ENCODE results near the gene PAF1.

The PAF1 gene

GRCh38 chr19:39409208-39410016, 18.5 kb upstream of the PAF1 start:
- Histone ChIP-seq H3K9me3 (ENCODE audit: low read length) (no peaks in the 10 kb centered on the region), H3K9ac (ENCODE audit: low read length) (peak overlapping the region; percentile 100), H3K27ac (ENCODE audit: low read depth, low read length) (peak overlapping the region; percentile 97), H3K4me1 (ENCODE audit: insufficient read depth, low read length) (peaks cover 35% of the 10 kb centered on the region), H3K27me3 (ENCODE audit: control insufficient read depth in 1 of 2, insufficient read depth in 2 of 2, low read length in 2 of 2) (no peaks in the 10 kb centered on the region), H3K4me3 (ENCODE audit: low read depth in 1 of 2, low read length in 2 of 2) (peak overlapping the region; percentile 82 to 98), H3K36me3 (ENCODE audit: insufficient read depth, low read length) (peaks cover 17% of the 10 kb centered on the region)

- Histone ChIP-seq H3K4me1 (ENCODE audit: insufficient read depth, low read length) (peaks cover 31% of the 10 kb centered on the region), H3K36me3 (ENCODE audit: insufficient read depth, low read length) (peaks cover 17% of the 10 kb centered on the region), H3K9me3 (ENCODE audit: low read length) (no peaks in the 10 kb centered on the region), H3K4me3 (ENCODE audit: low read depth in 1 of 2, low read length in 2 of 2) (peak overlapping the region; percentile 82 to 98), H3K27me3 (ENCODE audit: control insufficient read depth in 1 of 2, insufficient read depth in 2 of 2, low read length in 2 of 2) (no peaks in the 10 kb centered on the region), H3K27ac (ENCODE audit: low read depth, low read length) (peak overlapping the region; percentile 97), H3K9ac (ENCODE audit: low read length) (peak overlapping the region; percentile 100)
Observed at GRCh38 chr19:39408392-39409207, 17.7 kb upstream of the PAF1 start.

GRCh38 chr19:39407660-39408391, 16.9 kb upstream of the PAF1 start:
- Histone ChIP-seq H3K4me3 (ENCODE audit: low read depth in 1 of 2, low read length in 2 of 2) (peak overlapping the region; percentile 82 to 98), H3K27me3 (ENCODE audit: control insufficient read depth in 1 of 2, insufficient read depth in 2 of 2, low read length in 2 of 2) (no peaks in the 10 kb centered on the region), H3K27ac (ENCODE audit: low read depth, low read length) (peak overlapping the region; percentile 97), H3K9ac (ENCODE audit: low read length) (peak overlapping the region; percentile 100), H3K36me3 (ENCODE audit: insufficient read depth, low read length) (peaks cover 17% of the 10 kb centered on the region), H3K4me1 (ENCODE audit: insufficient read depth, low read length) (peaks cover 31% of the 10 kb centered on the region), H3K9me3 (ENCODE audit: low read length) (no peaks in the 10 kb centered on the region)

- no peaks in the 10 kb centered on the region for H3K9me3 ChIP-seq (ENCODE audit: low read length)
- peaks cover 33% of the 10 kb centered on the region for H3K4me1 ChIP-seq (ENCODE audit: insufficient read depth, low read length)
Observed at GRCh38 chr19:39407410-39407659, 16.4 kb upstream of the PAF1 start.

GRCh38 chr19:39406656-39407409, 15.9 kb upstream of the PAF1 start, which contains the start of gene ZFP36:
TSS of gene ZFP36 (plus strand) at chr19:39406847. CDS start at chr19:39406905, 58 bp downstream.
- Histone ChIP-seq H3K27ac (ENCODE audit: low read depth, low read length) (peak within 1 kb of the TSS; percentile 97), H3K9me3 (ENCODE audit: low read length) (no peaks in the 10 kb centered on the region), H3K36me3 (ENCODE audit: insufficient read depth, low read length) (peaks cover 17% of the 10 kb centered on the region), H3K4me1 (ENCODE audit: insufficient read depth, low read length) (peaks cover 36% of the 10 kb centered on the region), H3K4me3 (ENCODE audit: low read depth in 1 of 2, low read length in 2 of 2) (peak within 1 kb of the TSS; percentile 82 to 98), H3K27me3 (ENCODE audit: control insufficient read depth in 1 of 2, insufficient read depth in 2 of 2, low read length in 2 of 2) (no peaks in the 10 kb centered on the region), H3K9ac (ENCODE audit: low read length) (peak within 1 kb of the TSS; percentile 100)

More at GRCh38 chr19:39407410-39407659, 16.4 kb upstream of the PAF1 start:
- Histone ChIP-seq H3K9ac (ENCODE audit: low read length) (peak overlapping the region; percentile 100), H3K36me3 (ENCODE audit: insufficient read depth, low read length) (peaks cover 17% of the 10 kb centered on the region), H3K4me3 (ENCODE audit: low read depth in 1 of 2, low read length in 2 of 2) (peak overlapping the region; percentile 82 to 98), H3K27me3 (ENCODE audit: control insufficient read depth in 1 of 2, insufficient read depth in 2 of 2, low read length in 2 of 2) (no peaks in the 10 kb centered on the region), H3K27ac (ENCODE audit: low read depth, low read length) (peak overlapping the region; percentile 97)

- H3K27me3 ChIP-seq (ENCODE audit: control insufficient read depth in 1 of 2, insufficient read depth in 2 of 2, low read length in 2 of 2), result no peaks in the 10 kb centered on the region
- H3K4me3 ChIP-seq (ENCODE audit: low read depth in 1 of 2, low read length in 2 of 2), result peak overlapping the region; percentile 58 to 74
- peaks cover 17% of the 10 kb centered on the region for H3K36me3 ChIP-seq (ENCODE audit: insufficient read depth, low read length)
- peak overlapping the region; percentile 95 for H3K27ac ChIP-seq (ENCODE audit: low read depth, low read length)
- H3K9me3 ChIP-seq (ENCODE audit: low read length), result no peaks in the 10 kb centered on the region
- H3K4me1 ChIP-seq (ENCODE audit: insufficient read depth, low read length), result peaks cover 36% of the 10 kb centered on the region
- H3K9ac ChIP-seq (ENCODE audit: low read length), result peak overlapping the region; percentile 80
Observed at GRCh38 chr19:39405958-39406655, 15.2 kb upstream of the PAF1 start.

GRCh38 chr19:39405261-39405957, 14.5 kb upstream of the PAF1 start:
- Histone ChIP-seq H3K4me1 (ENCODE audit: insufficient read depth, low read length) (peaks cover 33% of the 10 kb centered on the region), H3K9ac (ENCODE audit: low read length) (peak overlapping the region; percentile 80), H3K27ac (ENCODE audit: low read depth, low read length) (peak overlapping the region; percentile 95), H3K27me3 (ENCODE audit: control insufficient read depth in 1 of 2, insufficient read depth in 2 of 2, low read length in 2 of 2) (no peaks in the 10 kb centered on the region), H3K4me3 (ENCODE audit: low read depth in 1 of 2, low read length in 2 of 2) (no peak overlapping the region), H3K9me3 (ENCODE audit: low read length) (no peaks in the 10 kb centered on the region), H3K36me3 (ENCODE audit: insufficient read depth, low read length) (peaks cover 17% of the 10 kb centered on the region)

- Histone ChIP-seq H3K27ac (ENCODE audit: low read depth, low read length) (peak overlapping the region; percentile 99), H3K27me3 (ENCODE audit: control insufficient read depth in 1 of 2, insufficient read depth in 2 of 2, low read length in 2 of 2) (no peaks in the 10 kb centered on the region), H3K36me3 (ENCODE audit: insufficient read depth, low read length) (peaks cover 14% of the 10 kb centered on the region), H3K4me3 (ENCODE audit: low read depth in 1 of 2, low read length in 2 of 2) (peak overlapping the region; percentile 42 to 73), H3K4me1 (ENCODE audit: insufficient read depth, low read length) (peaks cover 33% of the 10 kb centered on the region), H3K9ac (ENCODE audit: low read length) (peak overlapping the region; percentile 86), H3K9me3 (ENCODE audit: low read length) (no peaks in the 10 kb centered on the region)
Observed at GRCh38 chr19:39403331-39404312, 12.7 kb upstream of the PAF1 start.

Data from muscle layer of colon (tissue), 2 donors.